SJSA1 (cell line): Measurements from ENCODE around the gene PTPRF. TPM values are rescaled to one million over a fixed set of nuclear protein-coding genes. Genes with fewer than 3 reads are reported as not detected.
"Not testable (repeated sequence)": the region's sequence is repeated elsewhere in the genome, so short reads cannot be mapped to it uniquely, and the experiment has no call there.

Experiments used
- DNase-seq, 2 experiments: peaks; one replicate each; pipeline ENCODE4 v3.0.0-alpha.2; 2015 to 2020; ENCODE audit warnings: low spot score in 2 of 2, low read depth in 1 of 2
- H3K27ac ChIP-seq: fragments of 250-450 bp; sonication (Bioruptor Pico); 2 replicates; pipeline ENCODE4 v1.5.1; 2020; ENCODE audit warnings: mild to moderate bottlenecking, moderate library complexity
- H3K27me3 ChIP-seq: fragments of 250-450 bp; sonication (Bioruptor Pico); replicated peaks from 2 replicates; pipeline ENCODE4 v1.5.1; 2020; ENCODE audit warnings: mild to moderate bottlenecking, moderate library complexity
- H3K36me3 ChIP-seq: fragments of 250-450 bp; sonication (Bioruptor Pico); 2 replicates; pipeline ENCODE4 v1.5.1; 2020; ENCODE audit warnings: mild to moderate bottlenecking
- H3K4me1 ChIP-seq: fragments of 250-450 bp; sonication (Bioruptor Pico); replicated peaks from 2 replicates; pipeline ENCODE4 v1.6.1; 2021; ENCODE audit warnings: mild to moderate bottlenecking
- H3K4me3 ChIP-seq: fragments of 250-450 bp; sonication (Bioruptor Pico); 2 replicates; pipeline ENCODE4 v1.5.1; 2020; ENCODE audit warnings: mild to moderate bottlenecking
- H3K9me3 ChIP-seq: fragments of 250-450 bp; sonication (Bioruptor Pico); replicated peaks from 2 replicates; pipeline ENCODE4 v1.5.1; 2020; ENCODE audit warnings: mild to moderate bottlenecking
- total RNA-seq: library from RNA; depleted of rRNA; stranded (reverse); fragments of >200 nt; shearing (Covaris generic); gene quantifications from 2 replicates; pipeline ENCODE4 v1.2.3, GENCODE V29; 2014

Gene PTPRF
- total RNA-seq, 1 experiment from 2014 or later: 11.0 TPM

DNA sequence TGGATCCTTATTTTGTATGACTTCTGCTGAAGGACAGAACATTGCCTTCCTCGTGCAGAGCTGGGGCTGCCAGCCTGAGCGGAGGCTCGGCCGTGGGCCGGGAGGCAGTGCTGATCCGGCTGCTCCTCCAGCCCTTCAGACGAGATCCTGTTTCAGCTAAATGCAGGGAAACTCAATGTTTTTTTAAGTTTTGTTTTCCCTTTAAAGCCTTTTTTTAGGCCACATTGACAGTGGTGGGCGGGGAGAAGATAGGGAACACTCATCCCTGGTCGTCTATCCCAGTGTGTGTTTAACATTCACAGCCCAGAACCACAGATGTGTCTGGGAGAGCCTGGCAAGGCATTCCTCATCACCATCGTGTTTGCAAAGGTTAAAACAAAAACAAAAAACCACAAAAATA, 91.8 kb downstream of the PTPRF start:
- Histone ChIP-seq H3K27me3 (no peaks in the 10 kb centered on the region), H3K27ac (no peak overlapping the region), H3K9me3 (no peaks in the 10 kb centered on the region), H3K36me3 (peaks cover 8% of the 10 kb centered on the region; the same call in 1 of the 2 replicates), H3K4me1 (no peaks in the 10 kb centered on the region; the same call in 1 of the 2 replicates), H3K4me3 (no peak overlapping the region)
- peak in 1 of 2 experiments; percentile 18 for DNase-seq

DNA sequence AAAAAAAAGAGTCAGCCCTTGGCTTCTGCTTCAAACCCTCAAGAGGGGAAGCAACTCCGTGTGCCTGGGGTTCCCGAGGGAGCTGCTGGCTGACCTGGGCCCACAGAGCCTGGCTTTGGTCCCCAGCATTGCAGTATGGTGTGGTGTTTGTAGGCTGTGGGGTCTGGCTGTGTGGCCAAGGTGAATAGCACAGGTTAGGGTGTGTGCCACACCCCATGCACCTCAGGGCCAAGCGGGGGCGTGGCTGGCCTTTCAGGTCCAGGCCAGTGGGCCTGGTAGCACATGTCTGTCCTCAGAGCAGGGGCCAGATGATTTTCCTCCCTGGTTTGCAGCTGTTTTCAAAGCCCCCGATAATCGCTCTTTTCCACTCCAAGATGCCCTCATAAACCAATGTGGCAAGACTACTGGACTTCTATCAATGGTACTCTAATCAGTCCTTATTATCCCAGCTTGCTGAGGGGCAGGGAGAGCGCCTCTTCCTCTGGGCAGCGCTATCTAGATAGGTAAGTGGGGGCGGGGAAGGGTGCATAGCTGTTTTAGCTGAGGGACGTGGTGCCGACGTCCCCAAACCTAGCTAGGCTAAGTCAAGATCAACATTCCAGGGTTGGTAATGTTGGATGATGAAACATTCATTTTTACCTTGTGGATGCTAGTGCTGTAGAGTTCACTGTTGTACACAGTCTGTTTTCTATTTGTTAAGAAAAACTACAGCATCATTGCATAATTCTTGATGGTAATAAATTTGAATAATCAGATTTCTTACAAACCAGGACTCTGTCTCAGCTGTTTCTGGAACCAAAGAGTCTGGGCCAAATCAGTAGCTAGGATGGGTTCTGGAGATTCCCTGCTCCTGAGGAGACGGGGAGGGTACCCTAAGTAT, 92.5 kb downstream of the PTPRF start:
- no peak for DNase-seq
- H3K4me3 ChIP-seq: no peak overlapping the region
- peaks cover 8% of the 10 kb centered on the region; the same call in 1 of the 2 replicates for H3K36me3 ChIP-seq
- H3K9me3 ChIP-seq: no peaks in the 10 kb centered on the region
- no peaks in the 10 kb centered on the region; the same call in 1 of the 2 replicates for H3K4me1 ChIP-seq
- no peak overlapping the region for H3K27ac ChIP-seq
- no peaks in the 10 kb centered on the region for H3K27me3 ChIP-seq

DNA sequence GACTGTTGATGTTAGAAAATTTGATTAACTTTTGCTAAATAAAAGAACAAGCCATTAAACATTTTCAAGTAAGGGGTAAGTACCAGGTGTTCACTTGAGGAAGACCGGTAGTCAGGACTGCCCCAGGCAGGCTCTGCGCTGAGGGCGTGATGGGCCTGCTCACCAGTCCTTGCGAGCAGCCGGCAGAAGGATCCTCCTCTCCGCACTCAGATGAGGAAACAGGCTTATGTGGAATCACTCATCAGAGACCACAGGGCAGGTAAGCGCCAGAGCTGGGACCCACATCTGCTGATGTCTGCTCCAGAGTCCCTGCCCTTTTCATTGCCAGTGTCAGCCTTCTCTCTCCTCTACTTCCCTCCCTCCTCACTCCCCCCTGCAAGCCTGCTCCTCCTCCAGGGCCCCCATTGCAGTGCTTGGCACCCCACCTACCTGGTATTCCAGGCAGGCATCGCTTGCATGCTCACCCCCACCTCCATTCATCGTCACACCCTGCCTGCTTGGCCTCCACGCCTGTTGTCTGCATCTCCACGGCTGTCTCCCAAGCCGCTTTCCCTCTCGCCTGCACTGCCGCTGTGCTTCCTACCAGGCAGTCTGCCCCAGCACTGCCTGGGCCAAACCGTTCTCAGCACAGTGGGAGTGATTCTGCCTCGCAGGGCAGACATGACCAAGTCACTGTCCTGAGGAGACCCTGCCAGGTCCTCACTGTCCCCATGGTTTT, 94.5 kb downstream of the PTPRF start:
- no peaks in the 10 kb centered on the region for H3K9me3 ChIP-seq
- H3K4me1 ChIP-seq: no peaks in the 10 kb centered on the region; the same call in 1 of the 2 replicates
- H3K27me3 ChIP-seq: no peaks in the 10 kb centered on the region
- DNase-seq: no peak
- no peak overlapping the region for H3K4me3 ChIP-seq
- 0 out of 2 replicates have a peak, but pooled peaks cover 2% of the 10 kb centered on the region for H3K36me3 ChIP-seq
- H3K27ac ChIP-seq: no peak overlapping the region

DNA sequence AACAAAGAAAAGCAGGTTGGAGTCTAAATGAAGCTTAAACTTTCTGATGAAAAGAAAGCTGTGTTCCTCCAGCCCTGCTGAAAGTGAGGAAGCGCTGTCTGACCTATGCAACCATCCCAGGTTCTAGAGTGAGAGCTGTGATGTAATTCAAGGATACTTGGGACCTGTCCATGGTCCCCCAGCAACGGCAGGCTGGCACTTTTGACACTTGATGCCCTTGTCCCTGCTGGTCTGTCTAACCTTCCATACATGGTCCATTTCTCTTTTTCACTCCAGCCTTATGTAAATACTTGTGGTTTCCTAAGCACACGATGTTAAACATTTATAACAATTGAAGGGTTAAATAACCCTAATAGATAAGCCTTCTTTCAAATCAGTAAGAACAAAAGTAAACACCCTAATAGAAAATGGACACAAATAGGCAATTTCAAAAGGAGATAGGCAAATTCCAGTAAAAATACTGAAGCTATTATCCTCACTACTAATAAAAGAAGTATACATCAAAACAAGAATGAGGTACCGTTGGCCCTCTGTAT, 101.5 kb downstream of the PTPRF start:
- Histone ChIP-seq H3K36me3 (no peaks in the 10 kb centered on the region), H3K27me3 (0 out of 2 replicates have a peak, but pooled peaks cover 4% of the 10 kb centered on the region), H3K4me1 (no peaks in the 10 kb centered on the region), H3K9me3 (no peaks in the 10 kb centered on the region), H3K27ac (no peak overlapping the region), H3K4me3 (no peak overlapping the region)
- DNase-seq: no peak

DNA sequence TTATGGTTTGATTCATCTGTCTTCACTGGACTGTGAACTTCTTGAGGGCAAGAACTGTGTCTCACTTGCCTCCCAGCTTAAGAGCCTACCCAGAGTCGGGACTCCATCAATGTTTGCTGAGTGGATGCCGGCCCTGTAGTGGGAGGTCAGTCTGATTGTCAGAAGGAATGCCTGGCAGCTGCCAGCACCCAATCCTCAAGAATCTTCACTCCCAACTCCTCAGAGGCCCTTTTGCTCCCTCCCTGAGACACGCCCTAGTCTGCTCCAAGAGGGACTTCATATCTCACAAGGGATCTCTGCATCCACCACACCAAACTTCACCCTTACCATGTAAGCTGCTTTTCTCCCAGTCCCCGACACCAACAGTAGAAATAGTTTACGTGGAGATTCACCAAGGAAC, 104.0 kb downstream of the PTPRF start:
- Histone ChIP-seq H3K4me3 (no peak overlapping the region), H3K36me3 (no peaks in the 10 kb centered on the region), H3K27me3 (0 out of 2 replicates have a peak, but pooled peaks cover 4% of the 10 kb centered on the region), H3K9me3 (no peaks in the 10 kb centered on the region), H3K27ac (no peak overlapping the region), H3K4me1 (no peaks in the 10 kb centered on the region)
- DNase-seq: no peak

DNA sequence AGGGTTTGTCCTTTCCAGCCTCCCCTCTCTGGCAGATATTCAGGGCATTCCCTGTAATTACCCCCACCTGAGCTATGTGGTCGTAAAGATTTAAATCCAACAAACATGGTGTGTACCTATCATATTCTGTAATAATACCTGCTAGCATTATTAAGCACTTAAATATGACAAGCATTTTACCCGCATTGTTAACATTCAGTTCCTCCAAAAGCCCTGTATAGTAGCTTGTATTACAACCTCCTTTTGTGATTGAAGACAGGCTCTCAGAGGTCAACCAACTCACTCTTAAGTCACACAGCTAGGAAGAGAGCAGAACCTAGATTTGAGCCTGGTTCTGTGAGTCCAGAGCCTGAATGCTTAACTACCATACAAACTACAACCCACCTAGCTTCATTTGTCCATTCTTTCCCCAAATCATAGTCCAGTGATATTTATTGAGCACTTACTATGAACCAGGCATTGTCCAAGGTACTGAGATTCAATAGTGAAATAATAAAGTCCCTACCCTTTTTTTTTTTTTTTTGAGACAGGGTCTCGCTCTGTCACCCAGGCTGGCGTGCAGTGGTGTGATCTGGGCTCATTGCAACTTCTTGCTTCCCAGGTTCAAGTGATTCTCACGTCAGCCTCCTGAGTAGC, 105.4 kb downstream of the PTPRF start:
- DNase-seq: no peak
- H3K36me3 ChIP-seq: no peaks in the 10 kb centered on the region
- H3K27ac ChIP-seq: no peak overlapping the region
- H3K27me3 ChIP-seq: 0 out of 2 replicates have a peak, but pooled peaks cover 4% of the 10 kb centered on the region
- no peaks in the 10 kb centered on the region for H3K4me1 ChIP-seq
- no peaks in the 10 kb centered on the region for H3K9me3 ChIP-seq
- H3K4me3 ChIP-seq: no peak overlapping the region

DNA sequence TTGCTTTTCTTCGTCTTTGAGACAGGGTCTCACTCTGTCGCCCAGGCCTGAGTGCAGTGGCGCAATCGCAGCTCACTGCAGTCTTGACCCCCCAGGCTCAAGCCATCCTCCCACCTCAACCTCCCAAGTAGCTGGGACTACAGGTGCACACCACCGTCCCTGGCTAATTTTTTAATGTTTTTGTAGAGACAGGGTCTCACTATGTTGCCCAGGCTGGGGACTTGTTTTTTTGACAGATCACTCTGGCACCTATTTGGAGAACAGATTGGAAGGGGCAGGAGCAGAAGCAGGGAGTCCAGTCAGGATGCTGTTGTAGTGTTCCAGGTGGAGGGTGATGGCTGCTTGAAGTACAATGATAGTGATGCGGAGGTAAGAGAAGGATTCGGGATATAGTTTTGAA, 106.6 kb downstream of the PTPRF start:
- H3K36me3 ChIP-seq: no peaks in the 10 kb centered on the region
- H3K27ac ChIP-seq: no peak overlapping the region
- H3K4me3 ChIP-seq: no peak overlapping the region
- H3K9me3 ChIP-seq: no peaks in the 10 kb centered on the region
- H3K4me1 ChIP-seq: no peaks in the 10 kb centered on the region
- DNase-seq: no peak
- 0 out of 2 replicates have a peak, but pooled peaks cover 4% of the 10 kb centered on the region for H3K27me3 ChIP-seq

DNA sequence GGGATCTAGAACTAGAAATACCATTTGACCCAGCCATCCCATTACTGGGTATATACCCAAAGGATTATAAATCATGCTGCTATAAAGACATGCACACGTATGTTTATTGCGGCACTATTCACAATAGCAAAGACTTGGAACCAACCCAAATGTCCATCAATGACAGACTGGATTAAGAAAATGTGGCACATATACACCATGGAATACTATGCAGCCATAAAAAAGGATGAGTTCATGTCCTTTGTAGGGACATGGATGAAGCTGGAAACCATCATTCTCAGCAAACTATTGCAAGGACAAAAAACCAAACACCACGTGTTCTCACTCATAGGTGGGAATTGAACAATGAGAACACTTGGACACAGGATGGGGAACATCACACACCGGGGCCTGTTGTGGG, 107.7 kb downstream of the PTPRF start:
- H3K36me3 ChIP-seq, H3K27ac ChIP-seq, H3K4me3 ChIP-seq, H3K4me1 ChIP-seq, H3K27me3 ChIP-seq, H3K9me3 ChIP-seq, DNase-seq: not testable (repeated sequence)

DNA sequence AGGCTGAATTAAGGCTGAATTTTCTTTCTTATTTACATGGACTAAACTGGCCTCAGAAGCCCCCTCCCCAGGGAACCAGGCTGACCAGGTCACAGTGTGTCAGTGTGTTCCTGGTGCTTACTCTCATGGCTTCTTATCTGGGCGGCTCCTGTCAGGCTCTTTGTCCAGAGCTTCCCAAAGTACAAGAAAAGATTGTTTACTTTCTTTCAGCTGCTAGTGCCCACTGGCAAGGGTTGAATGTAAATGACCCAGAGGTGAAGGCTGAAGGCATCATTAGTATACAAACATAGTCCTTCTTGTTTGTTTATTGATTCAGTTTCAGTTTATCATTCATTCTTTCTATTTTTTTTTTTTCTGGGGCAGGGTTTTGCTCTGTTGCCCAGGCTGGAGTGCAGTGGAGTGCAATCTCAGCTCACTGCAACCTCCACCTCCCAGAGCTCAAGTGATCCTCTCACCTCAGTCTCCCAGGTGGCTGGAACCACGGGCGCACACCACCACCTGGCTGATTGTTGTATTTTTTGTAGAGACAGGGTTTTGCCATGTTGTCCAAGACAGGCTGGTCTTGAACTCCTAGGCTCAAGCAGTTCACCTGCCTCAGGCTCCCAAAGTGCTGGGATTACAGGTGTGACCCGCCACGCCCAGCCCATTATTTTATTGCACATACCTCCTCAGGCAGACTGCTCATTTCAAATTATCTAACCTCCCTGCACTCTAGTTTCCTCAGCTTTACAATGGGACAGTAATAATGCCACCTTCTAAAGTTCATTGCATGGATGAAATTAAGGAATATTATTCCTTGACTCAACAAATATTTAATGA, 109.5 kb downstream of the PTPRF start:
- Histone ChIP-seq H3K9me3 (no peaks in the 10 kb centered on the region), H3K36me3 (no peaks in the 10 kb centered on the region), H3K4me1 (no peaks in the 10 kb centered on the region), H3K4me3 (no peak overlapping the region), H3K27ac (no peak overlapping the region), H3K27me3 (no peaks in the 10 kb centered on the region)
- DNase-seq: no peak

DNA sequence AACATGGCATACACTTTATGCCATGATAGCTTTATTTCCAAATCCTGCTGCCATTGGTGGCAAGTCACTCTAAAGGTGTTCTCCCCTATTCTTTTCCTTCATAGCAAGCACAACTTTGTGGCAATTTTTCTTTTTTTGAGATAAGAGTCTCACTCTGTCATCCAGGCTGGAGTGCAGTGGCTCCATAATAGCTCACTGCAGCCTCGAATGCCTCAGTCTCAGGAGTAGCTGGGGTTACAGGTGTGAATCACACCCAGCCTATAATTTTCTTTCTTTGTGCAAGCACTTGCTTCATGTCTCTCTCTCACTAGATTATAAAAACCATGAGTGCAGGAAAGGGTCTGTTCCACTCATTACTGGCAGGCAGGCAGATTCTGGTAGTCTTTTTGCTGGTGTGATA, 113.9 kb downstream of the PTPRF start:
- Histone ChIP-seq H3K4me1 (no peaks in the 10 kb centered on the region), H3K27ac (no peak overlapping the region), H3K9me3 (no peaks in the 10 kb centered on the region), H3K27me3 (no peaks in the 10 kb centered on the region), H3K36me3 (no peaks in the 10 kb centered on the region), H3K4me3 (no peak overlapping the region)
- DNase-seq: no peak

DNA sequence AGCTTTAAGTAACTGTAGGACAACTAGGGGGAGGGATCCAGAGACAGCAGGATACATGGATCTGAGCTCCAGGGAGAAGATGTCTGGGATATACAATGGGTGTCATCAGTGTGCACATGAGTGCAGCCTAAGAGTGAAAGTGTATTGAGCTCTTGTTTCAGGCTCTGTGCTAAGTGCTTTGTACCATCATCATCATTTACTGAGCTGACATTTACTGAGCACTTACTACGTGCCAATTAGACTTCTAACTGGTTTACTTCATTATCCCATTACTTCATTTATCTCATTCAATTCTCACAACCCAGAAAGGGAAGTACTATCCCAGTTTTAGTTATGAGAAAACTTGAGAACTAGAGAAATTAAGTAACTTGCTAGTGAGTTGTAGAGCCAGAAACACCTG, 114.8 kb downstream of the PTPRF start:
- H3K9me3 ChIP-seq: no peaks in the 10 kb centered on the region
- no peaks in the 10 kb centered on the region for H3K27me3 ChIP-seq
- no peak for DNase-seq
- no peaks in the 10 kb centered on the region for H3K36me3 ChIP-seq
- no peak overlapping the region for H3K27ac ChIP-seq
- no peaks in the 10 kb centered on the region for H3K4me1 ChIP-seq
- no peak overlapping the region for H3K4me3 ChIP-seq

DNA sequence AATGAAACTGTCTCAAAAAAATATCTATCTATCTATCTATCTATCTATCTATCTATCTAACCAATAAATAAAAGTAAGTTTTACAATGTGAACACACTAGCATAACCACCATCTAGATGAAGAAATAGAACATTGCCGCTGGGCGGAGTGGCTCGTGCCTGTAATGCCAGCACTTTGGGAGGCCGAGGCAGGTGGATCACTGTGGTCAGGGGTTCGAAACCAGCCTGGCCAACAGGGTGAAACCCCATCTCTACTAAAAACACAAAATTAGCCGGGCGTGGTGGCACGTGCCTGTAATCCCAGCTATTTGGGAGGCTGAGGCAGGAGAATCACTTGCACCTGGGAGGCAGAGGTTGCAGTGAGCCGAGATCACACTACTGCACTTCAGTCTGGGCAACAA, 116.6 kb downstream of the PTPRF start:
- H3K27me3 ChIP-seq, H3K9me3 ChIP-seq, H3K4me1 ChIP-seq, H3K27ac ChIP-seq, DNase-seq, H3K4me3 ChIP-seq, H3K36me3 ChIP-seq: not testable (repeated sequence)
